ENCODE data around the gene TBC1D14. TPM values are rescaled to one million over a fixed set of nuclear protein-coding genes. Genes with fewer than 3 reads are reported as not detected.

Gene TBC1D14
- total and polyA plus RNA-seq, 9 of the 15 experiments (the other 6 are each of a cell fraction or from before 2014, with no cell fraction given), result 2.1 to 59.6 (median 44.8) TPM

DNA sequence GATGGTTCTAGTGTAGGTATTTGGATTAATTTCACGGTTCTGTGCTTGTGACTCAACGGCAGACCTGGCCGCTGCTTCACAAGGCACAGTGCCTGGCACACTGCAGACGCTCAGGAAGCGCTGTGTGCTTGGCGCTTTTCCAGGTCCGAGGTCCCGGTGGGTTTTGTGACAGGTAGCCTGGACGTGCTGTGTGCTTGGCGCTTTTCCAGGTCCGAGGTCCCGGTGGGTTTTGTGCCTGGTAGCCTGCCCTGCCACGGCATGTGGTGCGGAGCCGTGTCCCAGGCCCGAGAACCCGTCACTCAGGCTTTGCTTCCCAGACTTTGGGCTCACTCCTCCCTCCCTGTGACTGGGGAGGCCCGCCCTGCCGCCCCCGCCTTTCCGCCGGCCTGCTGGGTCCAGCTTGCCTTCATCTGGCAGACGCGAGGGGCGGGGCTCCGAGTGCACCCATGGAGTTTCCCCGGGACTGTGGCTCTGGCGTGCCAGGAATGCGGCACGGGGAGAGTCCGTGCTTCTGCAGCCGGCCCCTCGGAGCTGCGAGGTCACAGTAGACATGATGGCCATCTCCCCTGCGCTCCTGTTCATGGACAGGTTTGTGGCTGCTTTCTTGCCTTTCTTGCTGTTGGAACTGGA lies 44.2 kb downstream of the TBC1D14 start (continued):
- no peak for TF ChIP-seq ZNF3 (CRISPR knock-in tag; IDR thresholded peaks at IDR 0.05)
- no peak for TF ChIP-seq ZNF311 (CRISPR knock-in tag; IDR thresholded peaks at IDR 0.05)
- TF ChIP-seq NFIC (IDR thresholded peaks at IDR 0.05), result peak; percentile 91
- TF ChIP-seq, protein P1, sequence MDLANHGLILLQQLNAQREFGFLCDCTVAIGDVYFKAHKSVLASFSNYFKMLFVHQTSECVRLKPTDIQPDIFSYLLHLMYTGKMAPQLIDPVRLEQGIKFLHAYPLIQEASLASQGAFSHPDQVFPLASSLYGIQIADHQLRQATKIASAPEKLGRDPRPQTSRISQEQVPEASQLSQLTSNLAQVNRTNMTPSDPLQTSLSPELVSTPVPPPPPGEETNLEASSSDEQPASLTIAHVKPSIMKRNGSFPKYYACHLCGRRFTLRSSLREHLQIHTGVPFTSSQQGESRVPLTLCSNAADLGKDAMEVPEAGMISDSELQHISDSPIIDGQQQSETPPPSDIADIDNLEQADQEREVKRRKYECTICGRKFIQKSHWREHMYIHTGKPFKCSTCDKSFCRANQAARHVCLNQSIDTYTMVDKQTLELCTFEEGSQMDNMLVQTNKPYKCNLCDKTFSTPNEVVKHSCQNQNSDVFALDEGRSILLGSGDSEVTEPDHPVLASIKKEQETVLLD (IDR thresholded peaks at IDR 0.05), result no peak
- TF ChIP-seq NCOA4 (IDR thresholded peaks at IDR 0.05; ENCODE audit: partially characterized antibody), result no peak
- TF ChIP-seq, protein P2, sequence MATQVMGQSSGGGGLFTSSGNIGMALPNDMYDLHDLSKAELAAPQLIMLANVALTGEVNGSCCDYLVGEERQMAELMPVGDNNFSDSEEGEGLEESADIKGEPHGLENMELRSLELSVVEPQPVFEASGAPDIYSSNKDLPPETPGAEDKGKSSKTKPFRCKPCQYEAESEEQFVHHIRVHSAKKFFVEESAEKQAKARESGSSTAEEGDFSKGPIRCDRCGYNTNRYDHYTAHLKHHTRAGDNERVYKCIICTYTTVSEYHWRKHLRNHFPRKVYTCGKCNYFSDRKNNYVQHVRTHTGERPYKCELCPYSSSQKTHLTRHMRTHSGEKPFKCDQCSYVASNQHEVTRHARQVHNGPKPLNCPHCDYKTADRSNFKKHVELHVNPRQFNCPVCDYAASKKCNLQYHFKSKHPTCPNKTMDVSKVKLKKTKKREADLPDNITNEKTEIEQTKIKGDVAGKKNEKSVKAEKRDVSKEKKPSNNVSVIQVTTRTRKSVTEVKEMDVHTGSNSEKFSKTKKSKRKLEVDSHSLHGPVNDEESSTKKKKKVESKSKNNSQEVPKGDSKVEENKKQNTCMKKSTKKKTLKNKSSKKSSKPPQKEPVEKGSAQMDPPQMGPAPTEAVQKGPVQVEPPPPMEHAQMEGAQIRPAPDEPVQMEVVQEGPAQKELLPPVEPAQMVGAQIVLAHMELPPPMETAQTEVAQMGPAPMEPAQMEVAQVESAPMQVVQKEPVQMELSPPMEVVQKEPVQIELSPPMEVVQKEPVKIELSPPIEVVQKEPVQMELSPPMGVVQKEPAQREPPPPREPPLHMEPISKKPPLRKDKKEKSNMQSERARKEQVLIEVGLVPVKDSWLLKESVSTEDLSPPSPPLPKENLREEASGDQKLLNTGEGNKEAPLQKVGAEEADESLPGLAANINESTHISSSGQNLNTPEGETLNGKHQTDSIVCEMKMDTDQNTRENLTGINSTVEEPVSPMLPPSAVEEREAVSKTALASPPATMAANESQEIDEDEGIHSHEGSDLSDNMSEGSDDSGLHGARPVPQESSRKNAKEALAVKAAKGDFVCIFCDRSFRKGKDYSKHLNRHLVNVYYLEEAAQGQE (IDR thresholded peaks at IDR 0.05; ENCODE audit: borderline replicate concordance), result peak; percentile 43; the same call in 1 of the 2 replicates
- TF ChIP-seq, protein P2 (CRISPR knock-in tag; IDR thresholded peaks at IDR 0.05; ENCODE audit: low read depth), result no peak
- peak in 1 of 2 experiments; percentile 76; a peak in 2 of 4 replicates for TF ChIP-seq MAZ (CRISPR knock-in tag; conservative IDR thresholded peaks at IDR 0.05 in 1 of 2, IDR thresholded peaks at IDR 0.05 in 1 of 2)
- TF ChIP-seq, protein P3, sequence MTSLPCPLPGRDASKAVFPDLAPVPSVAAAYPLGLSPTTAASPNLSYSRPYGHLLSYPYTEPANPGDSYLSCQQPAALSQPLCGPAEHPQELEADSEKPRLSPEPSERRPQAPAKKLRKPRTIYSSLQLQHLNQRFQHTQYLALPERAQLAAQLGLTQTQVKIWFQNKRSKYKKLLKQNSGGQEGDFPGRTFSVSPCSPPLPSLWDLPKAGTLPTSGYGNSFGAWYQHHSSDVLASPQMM (CRISPR knock-in tag; IDR thresholded peaks at IDR 0.05), result no peak
- no peak for TF ChIP-seq RCOR1 (IDR thresholded peaks at IDR 0.05; ENCODE audit: borderline replicate concordance in 1 of 2, low read depth in 2 of 2, low read length in 2 of 2)
- no peak for TF ChIP-seq SOX6 (IDR thresholded peaks at IDR 0.05)
- TF ChIP-seq ZBTB12 (CRISPR knock-in tag; IDR thresholded peaks at IDR 0.05), result no peak
- TF ChIP-seq HMGN3 (IDR thresholded peaks at IDR 0.05; ENCODE audit: borderline replicate concordance, extremely low read depth, insufficient read length, low read depth, low read length), result no peak
- TF ChIP-seq, protein P4, sequence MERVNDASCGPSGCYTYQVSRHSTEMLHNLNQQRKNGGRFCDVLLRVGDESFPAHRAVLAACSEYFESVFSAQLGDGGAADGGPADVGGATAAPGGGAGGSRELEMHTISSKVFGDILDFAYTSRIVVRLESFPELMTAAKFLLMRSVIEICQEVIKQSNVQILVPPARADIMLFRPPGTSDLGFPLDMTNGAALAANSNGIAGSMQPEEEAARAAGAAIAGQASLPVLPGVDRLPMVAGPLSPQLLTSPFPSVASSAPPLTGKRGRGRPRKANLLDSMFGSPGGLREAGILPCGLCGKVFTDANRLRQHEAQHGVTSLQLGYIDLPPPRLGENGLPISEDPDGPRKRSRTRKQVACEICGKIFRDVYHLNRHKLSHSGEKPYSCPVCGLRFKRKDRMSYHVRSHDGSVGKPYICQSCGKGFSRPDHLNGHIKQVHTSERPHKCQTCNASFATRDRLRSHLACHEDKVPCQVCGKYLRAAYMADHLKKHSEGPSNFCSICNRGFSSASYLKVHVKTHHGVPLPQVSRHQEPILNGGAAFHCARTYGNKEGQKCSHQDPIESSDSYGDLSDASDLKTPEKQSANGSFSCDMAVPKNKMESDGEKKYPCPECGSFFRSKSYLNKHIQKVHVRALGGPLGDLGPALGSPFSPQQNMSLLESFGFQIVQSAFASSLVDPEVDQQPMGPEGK (CRISPR knock-in tag; IDR thresholded peaks at IDR 0.05; ENCODE audit: borderline replicate concordance), result no peak

Data from K562 (cell line).